HCT116 (cell line): ENCODE measurements around the gene LARP1. TPM values are rescaled to one million over a fixed set of nuclear protein-coding genes. Genes with fewer than 3 reads are reported as not detected.

Source experiments
- ATAC-seq: fragments of 200-7000 bp; cut with Tn5 transposase; 2 replicates; pipeline ENCODE4 v1.9.1; 2020; ENCODE audit warnings: mild to moderate bottlenecking, moderate library complexity
- BruUV-seq: library from RNA; stranded (reverse); fragments of 400-500 nt; replicated peaks from 2 replicates; lab custom pipeline; 2021; lab: Mats Ljungman, UMichigan
- CTCF ChIA-PET: fragments of 300-600 bp; sonication (Branson Sonifier 250); formaldehyde crosslinking; loops from one replicate; lab custom pipeline; 2021; ENCODE audit warnings: antibody characterized with exemption; lab: Charles Lee
- POLR2A ChIA-PET: fragments of 300-600, 350-600 bp; sonication (Branson Sonifier 250); formaldehyde crosslinking; loops from one replicate; lab custom pipeline; 2021; ENCODE audit warnings: antibody characterized with exemption; lab: Charles Lee
- RAD21 ChIA-PET, 2 experiments: fragments of 300-600 bp; sonication (Branson Sonifier 250); formaldehyde crosslinking; loops; one replicate each; lab custom pipeline; 2023; ENCODE audit warnings: low total read pairs in 2 of 2; ENCODE audit not compliant: uncharacterized antibody in 2 of 2, unreplicated experiment in 2 of 2, low non-redundant PET in 1 of 2; lab: Charles Lee
- DNase-seq: peaks from one replicate; pipeline ENCODE4 v3.0.0-alpha.2; 2010; ENCODE audit warnings: low read depth, low spot score
- H2AFZ ChIP-seq: fragments of 200-600 bp; shearing (Covaris generic), sonication (generic); 2 replicates; pipeline ENCODE4 v1.6.1; 2017; ENCODE audit warnings: low read depth, mixed run types, mixed read lengths, antibody characterized with exemption, low read length; ENCODE audit not compliant: poor library complexity, severe bottlenecking
- H3K27ac ChIP-seq: 2 replicates; pipeline ENCODE4 v1.5.1; 2012; ENCODE audit warnings: low read depth, low read length
- H3K27me3 ChIP-seq: fragments of 200-600 bp; sonication (generic); 2 replicates; pipeline ENCODE4 v1.6.1; 2016; ENCODE audit warnings: mixed run types, low read length, mixed read lengths; ENCODE audit not compliant: insufficient read depth
- H3K36me3 ChIP-seq, 2 experiments: fragments of 200-500 bp in 1 of 2; fragments of 200-600 bp in 1 of 2; sonication (Bioruptor generic) in 1 of 2; sonication (generic) in 1 of 2; 2 replicates each; pipeline versions ENCODE4 v1.5.1 to v1.6.1; 2014 to 2016; ENCODE audit warnings: low read length in 2 of 2, inconsistent platforms in 1 of 2, mixed read lengths in 1 of 2, mixed run types in 1 of 2; ENCODE audit not compliant: insufficient read depth in 2 of 2, control insufficient read depth in 1 of 2
- H3K4me1 ChIP-seq, 2 experiments: fragments of 200-600 bp in 1 of 2; sonication (generic) in 1 of 2; 2 replicates each; pipeline versions ENCODE4 v1.5.1 to v1.6.1; 2012 to 2017; ENCODE audit warnings: low read length in 2 of 2, inconsistent platforms in 1 of 2, mild to moderate bottlenecking in 1 of 2, mixed read lengths in 1 of 2, mixed run types in 1 of 2, moderate library complexity in 1 of 2; ENCODE audit not compliant: insufficient read depth in 2 of 2, control insufficient read depth in 1 of 2
- H3K4me2 ChIP-seq: fragments of 200-600 bp; sonication (generic); 2 replicates; pipeline ENCODE4 v1.6.1; 2017; ENCODE audit warnings: mixed run types, low read length, mixed read lengths
- H3K4me3 ChIP-seq, 2 experiments: fragments of 200-600 bp in 1 of 2; sonication (generic) in 1 of 2; replicated peaks in 1 of 2; 2 replicates each; pipeline ENCODE4 v1.5.1; 2011 to 2016; ENCODE audit warnings: low read length in 2 of 2, control low read depth in 1 of 2, low read depth in 1 of 2, mild to moderate bottlenecking in 1 of 2, mixed read lengths in 1 of 2, mixed run types in 1 of 2
- H3K79me2 ChIP-seq: fragments of 200-600 bp; sonication (generic); 2 replicates; pipeline ENCODE4 v1.6.1; 2017; ENCODE audit warnings: mild to moderate bottlenecking, mixed run types, low read length, moderate library complexity, mixed read lengths; ENCODE audit not compliant: insufficient read depth
- H3K9ac ChIP-seq: fragments of 200-600 bp; sonication (generic); 2 replicates; pipeline ENCODE4 v1.6.1; 2016; ENCODE audit warnings: low read length, mixed read lengths
- H3K9me2 ChIP-seq: fragments of 200-600 bp; sonication (generic), shearing (Covaris generic); 2 replicates; pipeline ENCODE4 v1.6.1; 2017; ENCODE audit warnings: mixed run types, mild to moderate bottlenecking, moderate library complexity; ENCODE audit not compliant: insufficient read depth
- H3K9me3 ChIP-seq, 2 experiments: fragments of 200-500 bp in 1 of 2; fragments of 200-600 bp in 1 of 2; sonication (Bioruptor generic) in 1 of 2; sonication (generic) in 1 of 2; 2 replicates each; pipeline ENCODE4 v1.6.1; 2014 to 2017; ENCODE audit warnings: low read length in 2 of 2, mixed read lengths in 2 of 2, inconsistent platforms in 1 of 2, low read depth in 1 of 2, mild to moderate bottlenecking in 1 of 2, mixed run types in 1 of 2, moderate library complexity in 1 of 2; ENCODE audit not compliant: control insufficient read depth in 1 of 2, insufficient read depth in 1 of 2
- H4K20me1 ChIP-seq: fragments of 200-600 bp; sonication (generic), shearing (Covaris generic); 2 replicates; pipeline ENCODE4 v1.6.1; 2017; ENCODE audit warnings: mixed run types, mild to moderate bottlenecking, moderate library complexity; ENCODE audit not compliant: insufficient read depth
- EZH2 ChIP-seq: fragments of 200-600 bp; sonication (generic); IDR thresholded peaks from 2 replicates; pipeline ENCODE4 v1.6.1; 2017; ENCODE audit warnings: antibody characterized with exemption, mixed run types
- FOSL1 ChIP-seq: IDR thresholded peaks from 2 replicates; pipeline ENCODE4 v1.6.1; 2012; ENCODE audit warnings: low read depth
- MAX ChIP-seq: IDR thresholded peaks from 2 replicates; pipeline ENCODE4 v1.6.1; 2012
- POLR2A ChIP-seq: IDR thresholded peaks from 2 replicates; pipeline ENCODE4 v1.7.0; 2011; ENCODE audit warnings: borderline replicate concordance; ENCODE audit not compliant: insufficient read depth, insufficient read length; ENCODE audit errors: extremely low read depth
- intact Hi-C: fragments of 100-400 bp; cut with micrococcal nuclease; formaldehyde crosslinking; loops from 2 replicates; pipeline ENCODE4 v1.10.0; 2022
- total RNA-seq: library from RNA; stranded (reverse); gene quantifications from one replicate; pipeline ENCODE4 v1.2.1, GENCODE V29; 2021; ENCODE audit not compliant: unreplicated experiment

Gene LARP1
- total RNA-seq, 1 experiment from 2014 or later: 201 TPM

DNA sequence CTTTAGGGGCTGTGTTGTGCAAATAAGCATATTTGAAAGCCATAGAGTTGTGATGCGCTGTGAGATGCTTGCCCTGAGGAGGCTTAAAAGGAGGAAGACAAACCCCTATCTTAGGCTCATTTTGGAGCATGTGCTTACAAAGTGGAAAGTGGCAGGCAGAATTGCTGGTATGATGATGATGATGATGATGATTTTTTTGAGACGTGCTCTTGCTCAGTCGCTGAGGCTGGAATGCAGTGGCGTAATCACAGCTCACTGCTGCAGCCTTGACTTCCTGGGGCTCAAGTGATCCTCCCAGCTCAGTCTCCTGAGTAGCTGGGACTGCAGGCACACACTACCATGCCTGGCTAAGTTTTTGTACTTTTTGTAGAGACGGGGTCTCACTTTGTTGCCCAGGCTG, 104.9 kb downstream of the LARP1 start:
- ChIA-PET CTCF (no interaction called here), RAD21 (no interaction called here)
- no TSS peak for BruUV-seq

GRCh38 chr5:154860765-154861164, 105.6 kb downstream of the LARP1 start:
- BruUV-seq: no TSS peak

More for the DNA sequence above, 104.9 kb downstream of the LARP1 start:
- Histone ChIP-seq H3K4me1 (peaks cover 17 to 22% of the 10 kb centered on the region in 2 experiments), H3K4me3 (peak overlapping the region; percentile 76 to 95; a peak in 3 of 4 replicates), H3K4me2 (peak overlapping the region; percentile 80), H3K9me2 (no peaks in the 10 kb centered on the region), H3K27ac (no peak overlapping the region), H4K20me1 (no peaks in the 10 kb centered on the region), H3K36me3 (peaks cover 0 to 5% of the 10 kb centered on the region in 2 experiments; a peak in 1 of 4 replicates), H3K9ac (peak overlapping the region; percentile 82; the same call in 1 of the 2 replicates), H3K9me3 (no peaks in the 10 kb centered on the region), H2AFZ (no peak overlapping the region), H3K27me3 (no peaks in the 10 kb centered on the region), H3K79me2 (peaks cover 56% of the 10 kb centered on the region)
- DNase-seq: no peak
- POLR2A ChIA-PET: no interaction called here
- no peak for ATAC-seq
- no peak for TF ChIP-seq EZH2
- intact Hi-C loops: no loop called here

More at GRCh38 chr5:154860765-154861164, 105.6 kb downstream of the LARP1 start:
- H3K4me3 ChIP-seq: no peak overlapping the region
- intact Hi-C loops: no loop called here
- peaks cover 56% of the 10 kb centered on the region for H3K79me2 ChIP-seq
- DNase-seq (no peak), ATAC-seq (no peak)
- CTCF ChIA-PET: no interaction called here
- H4K20me1 ChIP-seq: no peaks in the 10 kb centered on the region
- peaks cover 0 to 7% of the 10 kb centered on the region in 2 experiments; a peak in 1 of 4 replicates for H3K36me3 ChIP-seq
- H3K9me3 ChIP-seq: no peaks in the 10 kb centered on the region
- POLR2A ChIA-PET: no interaction called here
- H3K27me3 ChIP-seq: no peaks in the 10 kb centered on the region
- H2AFZ ChIP-seq: no peak overlapping the region
- H3K27ac ChIP-seq: no peak overlapping the region
- H3K4me1 ChIP-seq: peaks cover 17 to 22% of the 10 kb centered on the region in 2 experiments
- RAD21 ChIA-PET: no interaction called here
- H3K4me2 ChIP-seq: no peak overlapping the region
- H3K9me2 ChIP-seq: no peaks in the 10 kb centered on the region
- H3K9ac ChIP-seq: no peak overlapping the region
- no peak for TF ChIP-seq MAX
- TF ChIP-seq FOSL1: no peak
- no peak for TF ChIP-seq EZH2
- TF ChIP-seq POLR2A: no peak
- TF ChIP-seq, all 23 proteins: peak for 0
